Mesendoderm (in vitro differentiated cells): ENCODE data around the gene PTPRM.

Source experiments
- DNase-seq: peaks from one replicate; pipeline ENCODE4 v3.0.0; 2013
- H2AK5ac ChIP-seq: 2 replicates; pipeline ENCODE4 v1.6.1; 2013; ENCODE audit warnings: low read length, inconsistent platforms
- H2BK120ac ChIP-seq: 2 replicates; pipeline ENCODE4 v1.6.1; 2013; ENCODE audit warnings: low read depth, mild to moderate bottlenecking, low read length, moderate library complexity, mixed read lengths
- H2BK15ac ChIP-seq: replicated peaks from 2 replicates; pipeline ENCODE4 v1.6.1; 2013; ENCODE audit warnings: low read depth, mild to moderate bottlenecking, moderate library complexity
- H2BK5ac ChIP-seq: 2 replicates; pipeline ENCODE4 v1.6.1; 2013; ENCODE audit warnings: low read length, inconsistent platforms
- H3K18ac ChIP-seq: 2 replicates; pipeline ENCODE4 v1.6.1; 2013; ENCODE audit warnings: mild to moderate bottlenecking, low read length, mixed read lengths
- H3K23ac ChIP-seq: one replicate; pipeline ENCODE4 v1.6.1; 2013; ENCODE audit warnings: low read length
- H3K27ac ChIP-seq: 2 replicates; pipeline ENCODE4 v1.5.1; 2013; ENCODE audit warnings: low read depth, mild to moderate bottlenecking, inconsistent platforms, low read length, moderate library complexity
- H3K27me3 ChIP-seq: 2 replicates; pipeline ENCODE4 v1.6.1; 2013; ENCODE audit warnings: low read length, control low read depth, mild to moderate bottlenecking, inconsistent platforms; ENCODE audit not compliant: insufficient read depth, poor library complexity
- H3K36me3 ChIP-seq: 2 replicates; pipeline ENCODE4 v1.6.1; 2013; ENCODE audit warnings: low read length, inconsistent platforms; ENCODE audit not compliant: control insufficient read depth, insufficient read depth
- H3K4ac ChIP-seq: one replicate; pipeline ENCODE4 v1.6.1; 2013; ENCODE audit warnings: low read depth, mild to moderate bottlenecking, low read length, moderate library complexity
- H3K4me1 ChIP-seq: 2 replicates; pipeline ENCODE4 v1.6.1; 2013; ENCODE audit warnings: low read depth, low read length, inconsistent platforms; ENCODE audit not compliant: control insufficient read depth
- H3K4me2 ChIP-seq: 2 replicates; pipeline ENCODE4 v1.6.1; 2013; ENCODE audit warnings: low read length
- H3K4me3 ChIP-seq: 2 replicates; pipeline ENCODE4 v1.5.1; 2013; ENCODE audit warnings: mild to moderate bottlenecking, low read length
- H3K56ac ChIP-seq: one replicate; pipeline ENCODE4 v1.6.1; 2013; ENCODE audit warnings: low read length
- H3K79me1 ChIP-seq: 2 replicates; pipeline ENCODE4 v1.6.1; 2013; ENCODE audit warnings: low read length, inconsistent platforms
- H3K79me2 ChIP-seq: 2 replicates; pipeline ENCODE4 v1.6.1; 2013; ENCODE audit warnings: mild to moderate bottlenecking, low read length; ENCODE audit not compliant: control insufficient read depth, insufficient read depth
- H3K9ac ChIP-seq: 2 replicates; pipeline ENCODE4 v1.6.1; 2013; ENCODE audit warnings: low read length, inconsistent platforms
- H4K5ac ChIP-seq: one replicate; pipeline ENCODE4 v1.6.1; 2013; ENCODE audit warnings: low read length
- H4K8ac ChIP-seq: one replicate; pipeline ENCODE4 v1.6.1; 2013; ENCODE audit warnings: low read depth, mild to moderate bottlenecking, control low read depth, low read length, moderate library complexity
- WGBS: extraction: QIAGEN DNeasy Blood & Tissue Kit; methylation state at CpG from one replicate; pipeline ENCODE4 v1.1.7; 2013; ENCODE audit warnings: low lambda C conversion rate, missing lambda C conversion rate; ENCODE audit not compliant: insufficient coverage; ENCODE audit errors: extremely low coverage; 5-methylcytosine and 5-hydroxymethylcytosine counted together

Gene PTPRM

DNA sequence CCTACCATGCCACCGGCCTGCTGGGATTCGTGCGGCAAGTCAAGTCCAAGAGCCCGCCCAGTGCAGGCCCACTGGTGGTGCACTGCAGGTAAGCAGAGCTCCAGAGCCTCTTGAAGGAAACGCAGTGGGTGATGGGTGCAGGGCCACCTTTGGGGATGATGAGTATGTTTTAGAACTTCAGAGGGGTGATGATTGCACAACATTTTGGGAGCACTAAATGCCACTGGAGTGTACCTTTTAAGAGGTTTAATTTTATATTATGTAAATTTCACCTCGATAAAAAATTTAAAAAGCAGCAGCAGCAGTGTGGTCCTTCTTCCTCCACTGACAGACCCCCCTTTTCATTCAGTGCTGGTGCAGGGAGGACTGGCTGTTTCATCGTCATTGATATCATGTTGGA, 809.0 kb downstream of the PTPRM start:
- H3K79me2 ChIP-seq = no peaks in the 10 kb centered on the region
- no peaks in the 10 kb centered on the region for H3K36me3 ChIP-seq
- no peak overlapping the region for H3K27ac ChIP-seq
- H2BK5ac ChIP-seq = no peak overlapping the region
- no peak overlapping the region for H3K9ac ChIP-seq
- H3K23ac ChIP-seq = no peak overlapping the region
- no peak overlapping the region for H2BK15ac ChIP-seq
- no peak overlapping the region for H3K4me2 ChIP-seq
- DNase-seq = no peak
- H3K79me1 ChIP-seq = no peaks in the 10 kb centered on the region
- H4K5ac ChIP-seq = no peak overlapping the region
- no CpG with 5 or more reads among the region's 7 CpGs for WGBS
- H3K27me3 ChIP-seq = no peaks in the 10 kb centered on the region
- no peak overlapping the region for H3K4ac ChIP-seq
- no peak overlapping the region for H2AK5ac ChIP-seq
- H3K4me3 ChIP-seq = no peak overlapping the region
- no peak overlapping the region for H4K8ac ChIP-seq
- no peak overlapping the region for H3K18ac ChIP-seq
- peaks cover 1% of the 10 kb centered on the region for H3K4me1 ChIP-seq
- H3K56ac ChIP-seq = no peak overlapping the region
- H2BK120ac ChIP-seq = no peak overlapping the region

GRCh38 chr18:8379187-8379941, 812.2 kb downstream of the PTPRM start:
- no peak overlapping the region for H3K27ac ChIP-seq
- no peak overlapping the region for H3K4me3 ChIP-seq
- H3K4me2 ChIP-seq = no peak overlapping the region
- no peak overlapping the region for H2BK5ac ChIP-seq
- no peak overlapping the region for H3K4ac ChIP-seq
- no peak overlapping the region for H3K18ac ChIP-seq
- H3K56ac ChIP-seq = no peak overlapping the region
- H3K27me3 ChIP-seq = no peaks in the 10 kb centered on the region
- no peak overlapping the region for H4K8ac ChIP-seq
- no peaks in the 10 kb centered on the region for H3K36me3 ChIP-seq
- no peak overlapping the region for H2AK5ac ChIP-seq
- no peak for DNase-seq
- H2BK120ac ChIP-seq = no peak overlapping the region
- no peak overlapping the region for H3K23ac ChIP-seq
- no peak overlapping the region for H3K9ac ChIP-seq
- H4K5ac ChIP-seq = no peak overlapping the region
- no CpG with 5 or more reads among the region's 19 CpGs for WGBS
- H3K79me2 ChIP-seq = no peaks in the 10 kb centered on the region
- no peak overlapping the region for H2BK15ac ChIP-seq
- peaks cover under 1% of the 10 kb centered on the region for H3K4me1 ChIP-seq
- no peaks in the 10 kb centered on the region for H3K79me1 ChIP-seq

- H3K23ac ChIP-seq = no peak overlapping the region
- no peak overlapping the region for H3K18ac ChIP-seq
- H2BK120ac ChIP-seq = no peak overlapping the region
- no peak overlapping the region for H2BK5ac ChIP-seq
- H3K36me3 ChIP-seq = no peaks in the 10 kb centered on the region
- WGBS = no CpG with 5 or more reads among the region's 2 CpGs
- H4K8ac ChIP-seq = no peak overlapping the region
- H4K5ac ChIP-seq = no peak overlapping the region
- H3K27me3 ChIP-seq = no peaks in the 10 kb centered on the region
- no peak overlapping the region for H3K4me2 ChIP-seq
- DNase-seq = no peak
- no peaks in the 10 kb centered on the region for H3K79me1 ChIP-seq
- no peak overlapping the region for H2AK5ac ChIP-seq
- no peak overlapping the region for H3K27ac ChIP-seq
- no peak overlapping the region for H2BK15ac ChIP-seq
- no peak overlapping the region for H3K56ac ChIP-seq
- H3K4ac ChIP-seq = no peak overlapping the region
- H3K4me1 ChIP-seq = no peaks in the 10 kb centered on the region
- H3K4me3 ChIP-seq = no peak overlapping the region
- H3K9ac ChIP-seq = no peak overlapping the region
- H3K79me2 ChIP-seq = no peaks in the 10 kb centered on the region
These were observed 812.9 kb downstream of the PTPRM start for GRCh38 chr18:8380006-8380405.

- no peak for DNase-seq
- H2AK5ac ChIP-seq = no peak overlapping the region
- no peaks in the 10 kb centered on the region for H3K79me1 ChIP-seq
- H4K8ac ChIP-seq = no peak overlapping the region
- WGBS = no CpG with 5 or more reads among the region's 2 CpGs
- no peaks in the 10 kb centered on the region for H3K27me3 ChIP-seq
- no peak overlapping the region for H3K27ac ChIP-seq
- H3K9ac ChIP-seq = no peak overlapping the region
- no peak overlapping the region for H3K23ac ChIP-seq
- no peak overlapping the region for H2BK5ac ChIP-seq
- no peaks in the 10 kb centered on the region for H3K36me3 ChIP-seq
- no peaks in the 10 kb centered on the region for H3K79me2 ChIP-seq
- no peak overlapping the region for H3K4ac ChIP-seq
- H2BK120ac ChIP-seq = no peak overlapping the region
- H3K56ac ChIP-seq = no peak overlapping the region
- H3K4me1 ChIP-seq = no peaks in the 10 kb centered on the region
- H4K5ac ChIP-seq = no peak overlapping the region
- H3K18ac ChIP-seq = no peak overlapping the region
- no peak overlapping the region for H3K4me2 ChIP-seq
- H3K4me3 ChIP-seq = no peak overlapping the region
- H2BK15ac ChIP-seq = no peak overlapping the region
These were observed 813.8 kb downstream of the PTPRM start for GRCh38 chr18:8380926-8381325.

- WGBS = no CpG with 5 or more reads among the region's 9 CpGs
- Histone ChIP-seq H3K4me1 (no peaks in the 10 kb centered on the region), H3K18ac (no peak overlapping the region), H3K79me2 (no peaks in the 10 kb centered on the region), H2BK5ac (no peak overlapping the region), H3K79me1 (no peaks in the 10 kb centered on the region), H3K23ac (no peak overlapping the region), H4K5ac (no peak overlapping the region), H2BK15ac (no peak overlapping the region), H3K4me3 (no peak overlapping the region), H3K9ac (no peak overlapping the region), H2BK120ac (no peak overlapping the region), H3K4me2 (no peak overlapping the region), H3K27ac (no peak overlapping the region), H3K56ac (no peak overlapping the region), H4K8ac (no peak overlapping the region), H3K36me3 (no peaks in the 10 kb centered on the region), H2AK5ac (no peak overlapping the region), H3K4ac (no peak overlapping the region), H3K27me3 (no peaks in the 10 kb centered on the region)
- no peak for DNase-seq
These were observed 814.8 kb downstream of the PTPRM start for GRCh38 chr18:8381821-8382459.
